GM19193 (cell line): Measurements from ENCODE around the gene FIG4.

Experiments used
- POLR2A ChIP-seq: IDR thresholded peaks from 4 replicates; pipeline ENCODE4 v1.6.1; 2011; ENCODE audit not compliant: insufficient read depth, insufficient read length; ENCODE audit errors: extremely low read depth

FIG4 gene

DNA sequence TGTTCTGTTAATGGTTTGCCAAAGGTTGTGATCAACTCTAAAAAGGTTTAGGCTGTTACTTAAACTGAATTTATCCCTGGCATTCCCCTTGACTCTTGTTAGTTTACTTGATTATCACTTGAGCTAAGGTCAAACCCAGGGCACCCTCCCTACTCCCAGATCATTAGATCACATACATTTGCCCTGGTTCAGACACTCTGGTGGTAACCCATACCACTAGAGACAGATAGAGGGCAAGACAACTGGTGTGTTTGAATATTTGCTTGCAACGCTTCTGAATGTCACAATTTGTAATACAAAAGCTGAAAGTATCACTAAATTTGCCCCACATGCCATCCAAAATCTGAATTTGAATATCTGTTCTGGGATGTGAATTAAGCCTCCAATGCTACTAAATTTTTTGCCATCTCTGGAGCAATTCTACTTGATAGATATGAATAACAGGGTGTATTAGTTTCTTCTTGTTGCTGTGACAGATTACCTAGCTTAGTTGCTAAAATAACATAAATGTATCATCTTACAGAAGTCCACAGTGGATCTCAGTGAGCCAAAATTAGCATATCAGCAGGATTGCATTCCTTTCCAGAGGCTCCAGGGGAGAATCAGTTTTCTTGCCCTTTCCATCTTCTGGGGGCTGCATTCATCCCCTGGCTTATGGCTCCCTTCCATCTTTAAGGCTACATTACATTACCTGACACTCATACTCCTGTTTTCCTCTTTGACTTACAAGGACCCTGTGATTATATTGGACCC lies 45.4 kb downstream of the FIG4 start:
- no peak for TF ChIP-seq POLR2A

DNA sequence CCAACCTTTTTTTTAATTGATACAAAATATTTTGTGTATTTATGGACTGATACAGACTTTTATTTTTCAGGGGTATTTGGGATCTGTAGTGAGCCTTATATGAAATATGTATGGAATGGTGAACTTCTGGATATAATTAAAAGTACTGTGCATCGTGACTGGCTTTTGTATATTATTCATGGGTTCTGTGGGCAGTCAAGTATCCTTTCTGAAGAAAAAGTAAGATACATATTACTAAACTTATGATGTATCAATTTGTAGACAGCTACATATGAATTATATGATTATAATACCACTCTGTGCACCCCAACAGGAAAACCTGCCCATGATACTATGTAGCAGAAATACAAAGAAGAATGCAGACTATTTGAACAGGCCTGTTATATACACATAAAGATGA lies 47.2 kb downstream of the FIG4 start:
- TF ChIP-seq POLR2A = no peak

DNA sequence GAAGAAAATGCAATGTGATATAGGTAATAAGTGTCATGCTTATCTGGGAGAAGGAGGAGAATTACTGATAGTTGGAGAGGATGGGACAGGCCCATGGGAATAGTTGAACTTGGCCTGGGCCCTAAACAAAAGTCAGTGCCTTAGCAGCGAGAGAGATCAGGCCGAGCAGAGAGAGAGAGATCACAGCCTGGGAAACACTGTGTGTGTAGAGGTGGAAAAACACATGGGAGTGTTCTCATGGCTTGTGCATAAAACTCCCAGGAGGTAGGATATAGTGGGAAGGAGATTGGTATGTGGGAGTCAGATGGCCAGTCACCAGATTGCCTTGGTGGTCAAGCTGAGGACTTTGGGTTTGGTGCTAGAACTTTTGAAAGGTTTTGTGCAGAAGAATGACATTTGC lies 47.6 kb downstream of the FIG4 start:
- TF ChIP-seq POLR2A = no peak

DNA sequence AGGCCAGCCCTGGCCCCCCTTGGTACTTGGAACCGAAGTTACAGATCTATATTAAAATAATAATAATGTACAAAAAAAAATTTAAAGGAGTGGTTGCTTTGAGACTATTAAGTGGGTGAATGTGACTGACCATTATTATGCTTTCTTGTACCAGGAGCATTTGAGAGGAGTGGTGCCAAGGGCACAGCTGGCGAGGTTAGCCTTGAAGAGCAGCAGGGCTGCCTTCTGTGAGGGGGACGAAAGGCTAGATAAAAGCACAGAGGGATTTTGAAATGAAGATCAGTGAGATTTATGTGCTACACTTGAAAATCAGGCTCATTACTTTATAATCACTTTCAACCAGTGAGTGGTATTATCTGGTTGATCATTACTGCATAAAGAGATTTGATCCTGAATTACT lies 48.6 kb downstream of the FIG4 start:
- TF ChIP-seq POLR2A = no peak

DNA sequence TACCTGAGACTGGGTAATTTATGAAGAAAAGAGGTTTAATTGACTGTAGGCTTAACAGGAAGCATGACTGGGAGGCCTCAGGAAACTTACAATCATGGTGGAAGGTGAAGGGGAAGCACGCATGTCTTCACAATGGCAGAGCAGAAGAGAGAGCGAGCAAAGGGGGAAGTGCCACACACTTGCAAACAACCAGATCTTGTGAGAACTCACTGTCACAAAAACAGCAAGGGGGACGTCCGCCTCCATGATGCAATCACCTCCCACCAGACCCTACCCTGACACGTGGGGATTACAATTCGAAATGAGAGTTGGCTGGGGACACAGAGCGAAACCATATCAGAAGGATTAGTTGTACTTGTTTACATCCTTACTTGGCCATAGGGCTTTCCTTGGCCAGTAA lies 49.7 kb downstream of the FIG4 start:
- no peak for TF ChIP-seq POLR2A

DNA sequence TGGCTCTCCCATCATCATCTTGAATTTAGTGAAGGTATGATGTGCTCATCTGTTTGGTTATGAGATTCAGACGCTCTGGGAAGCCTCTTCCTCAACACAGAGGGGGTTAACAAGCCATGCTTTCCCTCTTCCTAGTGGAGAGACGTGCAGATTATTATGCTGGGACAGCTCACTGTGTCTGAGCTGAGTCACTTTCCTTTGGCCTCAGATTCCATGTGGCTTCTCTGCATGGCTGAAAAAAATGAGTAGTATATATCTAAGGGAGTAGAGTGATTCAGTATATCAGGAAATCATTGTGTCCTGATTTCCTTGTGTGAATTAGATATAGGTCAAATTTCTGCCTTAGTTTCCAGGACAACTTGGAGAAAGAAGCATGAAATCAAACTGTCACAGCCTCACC lies 52.6 kb downstream of the FIG4 start:
- TF ChIP-seq POLR2A = no peak

DNA sequence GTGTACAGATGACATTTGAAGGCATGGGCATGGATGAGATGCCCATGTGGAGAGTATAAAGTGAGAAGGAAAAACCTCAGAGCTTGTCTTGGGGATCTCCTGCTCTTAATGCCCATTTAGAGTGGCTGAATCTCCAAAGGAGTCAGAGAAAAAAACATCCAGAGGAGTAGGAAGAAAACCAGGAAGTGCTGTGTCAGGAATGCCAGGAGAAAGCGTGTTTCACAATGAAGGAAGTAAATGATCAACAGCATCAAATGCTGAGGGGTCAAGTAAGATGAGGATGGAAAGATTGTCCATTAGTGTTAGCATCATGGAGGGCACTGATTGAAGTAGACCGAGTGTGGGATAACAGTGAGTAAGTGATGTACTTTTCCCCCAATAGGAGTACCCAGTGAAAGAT lies 56.1 kb downstream of the FIG4 start:
- TF ChIP-seq POLR2A = no peak

DNA sequence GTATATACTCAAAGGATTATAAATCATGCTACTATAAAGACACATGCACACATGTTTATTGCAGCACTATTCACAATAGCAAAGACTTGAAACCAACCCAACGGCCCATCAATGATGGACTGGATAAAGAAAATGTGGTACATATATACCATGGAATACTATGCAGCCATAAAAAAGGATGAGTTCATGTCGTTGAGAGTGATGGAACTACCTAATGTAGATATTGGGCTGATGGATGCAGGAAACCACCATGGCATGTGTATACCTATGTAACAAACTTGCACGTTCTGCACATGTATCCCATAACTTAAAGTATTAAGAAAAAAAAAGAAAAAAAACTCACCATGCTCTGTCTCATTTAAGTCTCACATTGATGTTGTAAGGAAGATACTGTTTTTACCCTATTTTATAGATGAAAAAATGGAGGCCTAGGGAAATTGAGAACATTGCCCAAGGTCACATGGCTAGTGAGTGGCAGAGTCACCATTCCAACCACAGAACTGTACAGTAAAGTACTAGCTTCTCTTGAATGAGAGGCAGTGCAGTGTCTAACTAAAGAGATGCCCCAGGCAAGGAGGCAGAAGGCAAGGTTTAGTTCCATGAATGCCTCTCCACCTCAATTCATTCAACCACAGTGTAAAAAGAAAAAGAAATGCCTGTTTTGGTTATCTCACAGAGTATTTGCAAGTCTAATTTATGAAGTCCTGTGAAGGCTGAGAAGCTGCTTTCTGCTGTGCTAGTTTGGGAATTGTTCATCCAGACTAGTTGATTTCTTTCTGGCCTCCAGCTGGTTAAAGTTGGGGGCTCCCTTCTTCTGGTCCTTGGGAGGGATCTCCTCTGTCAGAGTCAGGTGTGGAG lies 68.2 kb downstream of the FIG4 start:
- no peak for TF ChIP-seq POLR2A

DNA sequence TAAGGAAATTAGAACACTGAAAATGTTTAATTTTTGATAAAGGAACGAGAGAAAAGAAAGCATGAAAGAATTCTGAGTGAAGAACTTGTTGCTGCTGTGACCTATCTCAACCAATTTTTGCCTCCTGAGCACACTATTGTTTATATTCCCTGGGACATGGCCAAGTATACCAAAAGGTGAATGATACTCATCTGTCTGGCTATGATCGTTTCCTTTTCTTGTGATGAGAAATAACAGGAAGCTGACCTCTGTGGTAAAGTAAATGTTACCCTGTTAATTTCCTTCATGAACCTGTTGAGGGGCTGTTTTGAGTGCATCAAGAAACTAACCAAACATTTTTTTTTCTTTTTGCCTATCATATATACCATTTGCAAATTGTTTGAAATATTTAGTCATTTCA lies 69.1 kb downstream of the FIG4 start:
- no peak for TF ChIP-seq POLR2A

DNA sequence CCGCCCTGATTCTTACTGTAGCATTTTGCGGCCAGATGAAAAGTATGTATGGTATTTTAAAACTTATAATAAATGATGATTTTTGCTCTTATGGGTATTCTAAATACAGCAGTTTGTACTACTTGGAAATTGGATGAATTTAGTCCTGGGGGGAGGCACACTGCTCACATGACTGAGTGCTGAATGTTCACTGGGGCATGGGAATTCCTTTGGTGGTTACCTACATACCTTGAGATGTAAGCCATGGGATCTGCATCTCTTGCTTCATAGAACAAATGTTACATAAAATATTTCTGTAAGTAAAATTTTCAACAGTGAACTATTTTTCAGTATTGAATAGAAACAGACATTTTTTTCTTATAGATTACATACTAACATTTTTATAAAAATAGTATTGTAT lies 71.1 kb downstream of the FIG4 start:
- TF ChIP-seq POLR2A = no peak

DNA sequence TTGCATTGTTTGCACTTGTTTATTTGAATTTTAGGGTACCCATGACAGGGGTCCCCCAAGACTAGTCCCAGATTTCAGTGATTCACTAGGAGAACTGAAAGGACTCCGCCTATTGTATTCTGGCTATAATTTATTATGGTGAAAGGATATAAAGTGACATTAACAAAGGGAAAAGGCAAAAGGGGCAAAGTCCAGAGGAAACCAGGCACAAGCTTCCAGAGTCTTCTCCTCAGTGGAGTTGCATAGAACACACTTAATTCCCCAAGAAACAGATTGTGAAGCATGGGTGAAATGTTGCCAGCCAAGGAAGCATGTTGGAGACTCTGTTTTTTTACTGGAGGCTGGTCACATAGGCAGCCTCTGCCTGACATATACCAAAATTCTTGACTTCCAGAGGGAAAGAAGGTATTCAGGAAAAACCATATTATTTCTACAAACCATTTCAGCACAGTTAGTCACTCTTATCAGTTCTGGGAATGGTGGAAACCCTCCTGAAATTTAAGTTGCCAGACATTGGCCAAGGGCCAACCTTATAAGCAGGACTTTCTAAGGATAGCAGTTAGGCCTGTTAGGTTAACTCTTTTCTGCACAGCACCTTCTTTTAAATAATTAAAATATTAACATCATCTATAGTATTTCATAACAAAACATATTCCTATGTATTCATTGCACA lies 71.8 kb downstream of the FIG4 start:
- TF ChIP-seq POLR2A = no peak

DNA sequence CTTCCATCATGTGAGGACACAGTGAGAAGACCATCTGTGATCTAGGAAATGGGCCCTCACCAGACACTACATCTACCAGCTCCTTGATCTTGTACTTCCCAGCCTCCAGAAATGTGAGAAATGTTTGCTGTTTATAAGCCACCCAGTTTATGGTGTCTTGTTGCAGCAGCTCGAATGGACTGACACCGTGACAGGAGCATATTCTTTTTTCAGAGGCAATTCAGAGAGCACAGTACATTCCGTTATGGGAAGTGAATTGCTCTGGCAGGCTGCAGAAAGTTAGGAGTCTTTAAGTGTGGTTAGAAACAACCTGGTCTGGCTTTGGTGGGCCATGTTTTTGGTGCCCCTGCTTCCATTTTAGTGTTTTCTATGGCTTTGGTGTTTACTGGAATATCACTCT lies 75.1 kb downstream of the FIG4 start:
- no peak for TF ChIP-seq POLR2A

DNA sequence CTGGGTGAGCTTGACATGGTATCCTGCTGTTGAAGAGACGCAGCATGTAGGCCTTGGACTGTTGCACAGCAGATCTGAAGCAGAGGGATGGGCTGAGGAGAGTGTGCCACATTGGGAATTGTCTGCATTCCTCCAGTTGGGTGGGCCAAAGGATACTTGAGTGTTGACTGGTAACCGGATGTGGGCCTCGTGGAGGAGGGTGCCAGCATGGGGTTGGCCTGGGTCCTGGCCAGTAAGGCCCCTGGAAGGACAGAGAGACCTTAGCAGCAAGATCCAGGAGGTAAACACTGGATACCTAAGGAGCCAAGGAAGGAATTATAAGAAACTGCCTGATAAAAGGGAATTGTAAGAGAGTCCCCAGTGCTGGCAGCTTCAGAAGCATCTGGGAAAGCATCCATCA lies 76.9 kb downstream of the FIG4 start:
- no peak for TF ChIP-seq POLR2A

DNA sequence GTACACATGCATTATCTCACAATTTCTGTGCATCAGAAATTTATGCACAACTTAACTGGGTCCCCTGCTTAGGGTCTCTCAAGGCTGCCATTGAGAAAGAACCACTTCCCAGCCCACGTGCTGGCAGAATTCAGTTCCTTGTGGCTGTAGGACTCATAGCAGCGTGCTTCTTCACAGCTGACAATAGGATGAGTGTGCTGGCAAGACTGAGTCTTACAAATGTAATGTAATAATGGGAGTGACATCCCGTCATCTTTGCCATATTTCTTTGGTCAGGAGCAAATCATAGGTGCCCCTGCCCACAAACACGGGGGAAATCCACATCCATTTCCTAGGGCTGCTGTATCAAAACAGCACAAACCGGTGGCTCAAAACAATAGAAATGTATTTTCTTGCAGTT lies 77.4 kb downstream of the FIG4 start:
- no peak for TF ChIP-seq POLR2A

DNA sequence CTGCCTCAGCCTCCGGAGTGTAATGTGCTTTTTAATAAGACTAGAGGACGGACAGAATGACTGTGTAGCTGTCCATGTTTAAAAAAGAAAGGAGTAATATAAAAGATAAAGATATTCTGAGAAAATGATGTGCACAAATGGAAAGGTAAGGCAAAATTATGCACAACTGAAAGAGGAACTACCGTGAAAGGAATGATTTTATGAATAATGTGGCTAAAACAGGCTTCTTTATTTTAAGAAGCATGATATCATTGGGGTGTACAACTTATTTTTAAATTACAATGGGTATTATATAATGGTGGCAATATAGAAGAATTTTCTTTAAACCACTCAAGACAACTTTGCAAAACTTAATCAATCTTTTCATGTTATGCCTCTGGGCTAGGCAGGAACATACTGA lies 78.1 kb downstream of the FIG4 start:
- TF ChIP-seq POLR2A = no peak

DNA sequence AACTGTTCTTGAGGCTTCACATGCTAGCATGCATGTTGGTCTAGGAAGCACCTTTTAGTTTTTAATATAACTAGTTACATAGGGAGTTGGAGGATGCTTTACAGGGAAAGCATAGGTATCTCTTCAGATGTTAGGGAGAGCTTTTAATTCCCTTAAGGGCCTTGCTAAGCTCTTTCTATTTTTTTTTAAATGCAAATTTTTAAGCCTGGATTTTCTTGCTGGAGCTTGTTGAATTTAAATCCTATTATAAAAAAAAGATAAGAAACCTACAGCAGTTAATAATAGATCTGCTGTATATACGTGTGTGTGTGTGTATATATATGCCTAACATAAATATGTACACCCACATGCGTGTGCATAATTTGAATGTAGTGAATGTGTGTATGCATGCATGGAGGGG lies 79.0 kb downstream of the FIG4 start:
- TF ChIP-seq POLR2A = no peak
